SH-SY5Y (cell line): ENCODE results near the gene PDP2.

Experiments
- GATA2 ChIP-seq: IDR thresholded peaks from 2 replicates; pipeline ENCODE4 v1.6.1; 2011; ENCODE audit warnings: mild to moderate bottlenecking, low read depth, low read length
- GATA3 ChIP-seq: IDR thresholded peaks from 2 replicates; pipeline ENCODE4 v1.6.1; 2011; ENCODE audit warnings: low read depth, mild to moderate bottlenecking, low read length, moderate library complexity

The PDP2 gene, protein sequence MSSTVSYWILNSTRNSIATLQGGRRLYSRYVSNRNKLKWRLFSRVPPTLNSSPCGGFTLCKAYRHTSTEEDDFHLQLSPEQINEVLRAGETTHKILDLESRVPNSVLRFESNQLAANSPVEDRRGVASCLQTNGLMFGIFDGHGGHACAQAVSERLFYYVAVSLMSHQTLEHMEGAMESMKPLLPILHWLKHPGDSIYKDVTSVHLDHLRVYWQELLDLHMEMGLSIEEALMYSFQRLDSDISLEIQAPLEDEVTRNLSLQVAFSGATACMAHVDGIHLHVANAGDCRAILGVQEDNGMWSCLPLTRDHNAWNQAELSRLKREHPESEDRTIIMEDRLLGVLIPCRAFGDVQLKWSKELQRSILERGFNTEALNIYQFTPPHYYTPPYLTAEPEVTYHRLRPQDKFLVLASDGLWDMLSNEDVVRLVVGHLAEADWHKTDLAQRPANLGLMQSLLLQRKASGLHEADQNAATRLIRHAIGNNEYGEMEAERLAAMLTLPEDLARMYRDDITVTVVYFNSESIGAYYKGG

DNA sequence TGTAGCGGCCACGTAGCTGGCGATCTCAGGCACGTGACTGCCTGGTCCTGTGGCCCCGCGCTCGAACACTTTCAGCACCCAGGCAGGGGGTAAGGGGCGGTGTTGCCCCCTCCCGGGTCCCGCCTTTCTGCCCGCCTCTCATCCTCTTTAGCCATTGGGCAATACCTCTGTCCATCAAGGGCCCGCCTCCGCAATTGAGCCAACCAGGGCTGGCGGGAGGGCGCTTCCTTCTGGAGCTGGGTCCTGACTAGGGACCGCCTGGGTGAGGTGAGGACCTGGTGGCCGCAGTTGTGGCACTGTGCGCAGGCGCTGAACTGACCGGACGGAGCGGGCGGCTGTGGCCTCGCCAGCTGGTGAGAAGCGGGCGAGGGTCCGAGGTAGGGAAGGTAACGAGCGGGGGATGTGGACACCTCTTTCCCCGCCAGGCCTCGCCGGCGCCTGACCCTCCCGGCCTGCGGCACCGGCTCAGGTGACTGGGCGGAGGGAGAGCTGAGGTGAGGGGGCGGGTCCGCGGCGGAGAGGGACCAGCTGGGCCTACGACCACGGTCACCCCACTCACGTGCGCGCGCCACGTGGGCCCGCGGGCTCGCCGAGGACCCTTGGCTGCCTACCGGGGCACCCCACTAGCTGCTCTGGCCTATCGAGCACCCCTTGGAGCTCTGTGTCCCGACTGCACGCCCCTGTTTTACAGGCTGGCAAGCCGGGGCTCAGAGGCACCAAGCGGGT is at the start of gene PDP2:
Gene PDP2, plus strand, starts transcription at position 228 of the 726 bp plus-strand sequence. CDS start 3,770 bp downstream, outside the sequence.
- TF ChIP-seq GATA2 (no peak), GATA3 (no peak)

DNA sequence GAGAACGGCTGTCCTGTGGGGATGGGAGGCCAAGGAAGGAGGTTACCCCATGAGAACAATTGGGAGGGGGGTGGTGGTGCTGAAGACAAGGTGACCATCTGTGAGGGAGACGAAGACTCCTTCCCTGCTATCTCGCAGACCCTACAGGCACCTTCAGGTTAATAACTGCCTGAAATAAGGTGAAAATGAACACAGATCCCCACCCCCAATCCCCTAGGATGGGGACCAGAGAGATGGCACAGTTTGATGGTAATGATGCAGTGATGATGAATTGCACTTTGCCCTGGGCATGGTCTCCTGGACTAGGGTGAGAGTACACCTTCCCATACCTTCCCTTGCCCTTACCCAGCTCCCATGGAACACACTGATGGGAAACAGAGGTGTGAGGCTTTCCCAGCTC is 48.1 kb upstream of the PDP2 start:
- no peak for TF ChIP-seq GATA2
- TF ChIP-seq GATA3: no peak

DNA sequence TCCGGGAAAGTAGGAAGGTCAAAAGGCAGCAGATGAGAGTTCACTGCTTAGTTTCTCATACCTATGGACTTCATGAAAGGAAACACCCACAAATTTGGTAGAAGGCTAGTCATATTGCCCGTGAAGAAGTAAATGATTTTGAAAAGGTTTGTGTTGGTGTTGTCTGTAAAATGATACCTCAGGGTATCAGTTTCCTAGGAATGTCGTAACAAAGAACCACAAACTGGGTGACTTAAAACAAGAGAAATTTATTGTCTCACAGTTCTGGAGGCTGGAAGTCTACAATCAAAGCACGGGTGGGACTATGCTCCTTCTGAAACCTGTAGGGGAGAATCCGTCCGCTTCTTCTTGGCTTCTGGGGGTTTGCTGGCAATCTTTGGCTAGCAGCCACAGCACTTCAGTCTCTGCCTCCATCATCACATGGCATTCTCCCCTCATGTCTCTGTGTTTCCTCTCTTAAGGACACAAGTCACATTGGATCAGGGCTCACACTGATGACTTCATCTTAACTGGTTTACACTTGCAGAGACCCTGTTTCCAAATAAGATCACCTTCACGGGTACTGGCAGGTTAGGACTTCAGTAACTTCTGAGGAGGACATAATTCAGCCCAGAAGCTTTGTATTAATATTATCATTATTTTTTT is 47.5 kb upstream of the PDP2 start:
- TF ChIP-seq GATA2 (no peak), GATA3 (no peak)

DNA sequence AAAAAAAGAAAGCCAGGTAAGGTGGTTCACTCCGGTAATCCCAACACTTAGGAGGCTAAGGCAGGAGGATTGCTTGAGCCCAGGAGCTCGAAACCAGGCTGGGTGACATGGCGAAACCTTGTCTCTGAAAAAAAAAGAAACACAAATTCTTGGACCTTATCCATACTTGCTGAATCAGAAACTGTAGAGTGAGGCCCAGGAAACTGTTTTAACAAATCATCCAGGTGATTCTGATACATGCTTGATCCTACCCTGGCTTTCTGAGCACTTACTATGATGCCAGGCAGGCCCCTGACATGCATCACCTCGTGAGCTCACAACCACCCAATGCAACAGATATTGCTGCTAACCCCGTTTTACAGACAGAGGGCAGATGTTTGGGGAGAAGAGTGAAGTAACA is 45.6 kb upstream of the PDP2 start:
- TF ChIP-seq GATA2 (no peak), GATA3 (no peak)

DNA sequence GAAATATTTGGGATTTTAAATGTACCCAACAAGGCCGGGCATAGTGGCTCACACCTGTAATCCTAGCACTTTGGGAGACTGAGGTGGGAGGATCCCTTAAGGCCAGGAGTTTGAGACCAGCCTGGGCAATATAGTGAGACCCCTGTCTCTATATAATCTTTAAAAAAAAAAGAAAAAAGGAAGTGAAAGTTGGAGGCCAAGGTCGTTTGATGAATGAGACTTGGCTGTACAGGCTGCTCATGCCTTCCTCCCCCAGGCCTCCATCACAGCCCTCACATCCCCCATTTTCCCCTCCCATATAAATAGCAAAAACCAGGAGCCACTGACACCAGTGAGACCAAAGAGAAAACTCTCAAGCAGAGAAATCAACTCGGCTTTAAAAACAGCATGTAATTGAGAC is 39.4 kb upstream of the PDP2 start:
- TF ChIP-seq GATA3 (no peak), GATA2 (no peak)

DNA sequence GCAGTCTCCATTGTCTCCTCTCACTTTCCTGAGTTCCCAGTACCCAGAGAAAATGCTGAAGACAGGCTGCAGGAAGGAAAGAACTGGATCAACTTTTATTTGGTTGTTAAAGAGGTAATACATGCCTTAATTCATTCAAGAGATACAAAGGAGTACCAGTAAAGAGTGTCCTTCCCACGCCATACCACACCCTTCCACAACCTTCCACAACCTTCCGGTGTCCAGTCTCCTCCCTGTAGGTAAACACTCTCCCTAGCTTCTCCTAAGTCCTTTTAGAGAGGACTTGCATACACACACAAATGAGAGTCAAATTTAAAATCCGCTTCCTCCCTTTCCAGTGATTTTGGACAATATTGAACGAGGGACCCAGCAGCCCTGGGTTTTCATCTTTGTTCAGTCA is 38.9 kb upstream of the PDP2 start:
- TF ChIP-seq GATA2 (no peak), GATA3 (no peak)

DNA sequence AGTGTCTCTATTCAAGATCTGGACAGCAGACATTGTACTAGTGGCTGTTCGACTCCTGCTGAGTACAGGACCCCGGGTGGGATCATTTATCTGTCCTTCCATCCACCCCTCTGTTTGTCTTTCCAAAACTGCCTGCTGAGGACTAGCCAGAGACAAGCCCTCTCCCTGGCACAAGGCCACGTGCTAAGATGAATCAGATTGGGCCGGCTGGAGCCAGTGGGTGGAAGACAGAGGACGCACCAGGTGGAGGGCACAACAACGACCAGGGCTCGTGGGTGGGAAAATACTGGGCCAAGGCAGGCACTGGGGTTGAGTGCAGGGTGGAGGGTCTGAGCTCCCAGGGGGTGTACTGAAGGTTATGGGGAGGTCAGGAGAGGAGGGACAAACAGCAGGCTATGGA is 37.5 kb upstream of the PDP2 start:
- TF ChIP-seq GATA3 (no peak), GATA2 (no peak)

DNA sequence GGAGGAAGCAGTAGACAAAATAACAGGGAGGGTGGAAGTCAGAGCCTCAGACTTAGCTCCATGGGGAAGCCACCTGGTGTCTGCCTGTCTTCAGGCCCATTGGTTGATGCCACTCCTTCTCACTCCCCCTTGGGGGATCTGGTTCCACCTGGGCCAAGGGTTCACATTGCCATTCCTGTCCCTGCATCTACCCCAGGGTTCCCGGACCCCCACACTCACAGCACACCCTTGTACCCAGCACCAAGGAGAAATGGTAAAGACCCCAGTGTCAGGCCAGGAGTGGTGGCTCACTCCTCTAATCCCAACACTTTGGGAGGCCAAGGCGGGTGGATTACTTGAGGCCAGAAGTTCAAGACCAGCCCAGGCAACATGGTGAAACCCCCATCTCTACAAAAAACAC is 37.1 kb upstream of the PDP2 start:
- TF ChIP-seq GATA2 (no peak), GATA3 (no peak)

DNA sequence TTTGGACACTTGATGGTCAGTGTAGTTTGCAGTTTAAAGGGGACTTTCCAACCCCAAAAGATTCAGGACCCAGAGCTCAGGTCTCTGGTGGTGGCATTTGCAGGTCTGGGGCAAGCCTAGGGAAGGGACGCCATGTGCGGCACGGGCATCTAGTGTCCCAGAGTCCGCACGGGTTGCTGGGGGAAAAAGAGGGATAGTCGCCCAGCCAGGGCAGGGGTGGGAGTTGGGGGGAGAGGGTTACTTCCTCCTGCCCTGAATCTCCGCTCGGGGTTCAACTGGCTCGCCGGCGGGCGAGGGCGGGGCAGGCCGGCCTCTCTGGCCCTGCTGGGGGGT is 36.3 kb upstream of the PDP2 start:
- TF ChIP-seq GATA3: no peak
- no peak for TF ChIP-seq GATA2

DNA sequence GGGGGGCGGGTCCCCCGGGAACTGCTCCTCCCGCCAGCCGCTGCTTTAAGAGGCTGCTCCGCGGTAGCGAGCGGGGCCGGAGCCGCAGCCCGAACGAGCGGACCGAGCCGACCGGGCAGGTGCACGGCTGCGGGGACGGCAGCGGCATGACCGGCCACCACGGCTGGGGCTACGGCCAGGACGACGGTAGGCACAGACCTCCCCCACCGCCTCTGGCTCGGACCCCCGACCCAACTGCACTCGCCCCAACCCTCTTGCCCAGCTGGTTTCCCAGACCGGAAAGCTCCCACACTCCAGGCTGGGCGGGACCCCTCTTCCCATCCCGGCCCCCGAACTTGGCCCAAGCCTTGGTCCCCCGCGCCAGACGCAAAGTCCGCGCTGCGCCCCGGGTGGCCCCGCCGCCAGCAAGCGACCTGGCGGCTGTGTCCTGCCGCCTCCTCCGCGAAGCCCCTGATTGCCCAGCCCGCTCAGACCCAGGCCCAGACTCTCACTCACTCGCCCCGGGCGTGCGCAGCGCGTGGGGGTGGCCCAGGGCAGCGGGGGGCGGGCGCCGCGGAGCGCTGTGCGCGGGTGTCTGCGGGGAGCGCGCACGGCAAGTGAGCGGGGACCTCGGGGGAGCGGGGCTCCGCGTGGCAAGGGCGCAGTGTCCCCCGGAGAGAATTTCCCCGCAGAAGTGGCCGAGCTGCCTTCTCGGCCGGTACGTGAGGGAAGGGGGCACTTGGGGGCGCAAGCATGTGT is 35.8 kb upstream of the PDP2 start, which contains the start of gene CA7:
Gene CA7, plus strand, starts transcription at position 73 of the 738 bp plus-strand sequence. Its CDS starts 74 bp downstream, at position 147.
- TF ChIP-seq GATA2: no peak
- TF ChIP-seq GATA3: no peak

DNA sequence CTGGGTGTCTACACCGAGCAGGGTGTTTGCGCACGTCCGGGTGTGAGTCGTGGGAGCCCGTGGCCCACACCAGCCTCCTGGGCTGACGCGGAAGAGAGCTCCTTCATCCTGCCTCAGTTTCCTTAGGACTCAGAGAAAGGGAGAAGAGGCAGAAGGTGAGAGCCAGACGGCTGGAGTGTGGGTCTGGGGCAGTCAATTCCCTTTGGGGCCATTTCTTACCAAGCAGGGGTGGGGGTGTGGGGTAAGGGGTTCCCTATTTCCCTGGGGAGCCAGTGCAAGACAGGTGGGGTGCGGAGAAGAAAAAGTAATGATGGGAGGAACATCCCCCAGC is 35.3 kb upstream of the PDP2 start:
- TF ChIP-seq GATA2 (no peak), GATA3 (no peak)

DNA sequence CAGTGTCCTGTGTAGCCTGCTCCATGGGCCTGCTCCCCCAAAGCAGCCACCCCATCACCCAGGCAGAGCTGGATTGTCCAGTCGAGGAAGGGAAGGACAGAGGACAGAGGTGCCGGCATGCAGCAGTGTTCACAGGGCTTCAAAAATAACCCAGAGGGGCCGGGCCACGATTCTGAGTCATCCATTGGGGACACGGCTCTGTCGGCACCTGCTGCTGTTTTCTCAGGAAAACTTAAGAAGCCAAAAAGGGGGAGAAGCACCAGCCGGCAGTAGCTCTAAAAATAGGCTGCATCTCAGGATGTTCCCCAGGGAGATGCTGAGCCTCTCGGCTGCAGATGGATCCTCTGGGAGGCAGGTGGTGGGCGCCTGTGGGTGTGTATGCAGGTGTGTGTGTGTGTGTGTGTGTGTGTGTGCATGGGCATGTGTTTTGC is 34.5 kb upstream of the PDP2 start:
- TF ChIP-seq GATA2 (no peak), GATA3 (no peak)

DNA sequence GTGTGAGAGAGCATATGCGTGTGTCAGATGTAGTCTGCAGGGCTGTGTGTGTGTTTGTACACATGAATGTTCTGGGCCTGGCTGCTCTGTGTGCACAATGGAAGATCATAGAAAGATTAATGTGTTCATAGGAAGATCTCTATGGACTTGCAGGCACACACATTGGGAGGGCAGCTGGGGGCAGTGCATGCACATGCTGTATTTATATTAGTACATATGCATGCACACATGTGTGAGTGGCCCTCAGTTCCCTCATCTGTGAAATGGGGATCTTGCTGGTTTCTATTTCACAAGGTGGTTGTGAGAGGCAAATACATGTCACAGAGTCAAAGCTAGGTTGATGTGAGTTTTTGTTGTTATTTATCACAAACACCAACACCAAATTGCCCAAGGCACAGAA is 34.0 kb upstream of the PDP2 start:
- TF ChIP-seq GATA3 (no peak), GATA2 (no peak)

DNA sequence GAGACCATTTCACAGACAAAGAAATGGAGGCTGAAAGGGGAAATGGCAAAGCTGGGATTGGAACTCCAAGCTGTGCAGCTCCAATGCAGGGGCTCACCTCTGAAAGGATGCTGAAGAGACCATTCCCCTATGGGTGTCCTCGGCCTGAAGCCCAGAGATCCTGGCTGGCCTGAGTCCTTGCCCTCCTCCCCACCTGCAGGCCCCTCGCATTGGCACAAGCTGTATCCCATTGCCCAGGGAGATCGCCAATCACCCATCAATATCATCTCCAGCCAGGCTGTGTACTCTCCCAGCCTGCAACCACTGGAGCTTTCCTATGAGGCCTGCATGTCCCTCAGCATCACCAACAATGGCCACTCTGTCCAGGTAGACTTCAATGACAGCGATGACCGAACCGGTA is 33.5 kb upstream of the PDP2 start:
- TF ChIP-seq GATA3 (no peak), GATA2 (no peak)
